NB4 (cell line): ENCODE measurements around the gene SNAP47.

Source experiments
- CTCF ChIP-seq: IDR thresholded peaks from one replicate; pipeline ENCODE4 v1.5.1; 2012; ENCODE audit warnings: low read depth, low read length
- POLR2A ChIP-seq: IDR thresholded peaks from 2 replicates; pipeline ENCODE4 v1.6.1; 2011; ENCODE audit warnings: mild to moderate bottlenecking; ENCODE audit not compliant: insufficient read length; ENCODE audit errors: extremely low read depth

- no peak for TF ChIP-seq CTCF
- no peak for TF ChIP-seq POLR2A
Measured at GRCh38 chr1:227753999-227754711, 18.9 kb downstream of the SNAP47 start.
